GM12878 (cell line): Measurements from ENCODE around the gene TUBD1. TPM values are rescaled to one million over a fixed set of nuclear protein-coding genes. Genes with fewer than 3 reads are reported as not detected.

Experiments used
- BCL3 ChIP-seq: IDR thresholded peaks from 2 replicates; pipeline ENCODE4 v1.6.1; 2011; ENCODE audit warnings: borderline replicate concordance, low read depth, mild to moderate bottlenecking, moderate library complexity, low read length; ENCODE audit not compliant: insufficient read depth, poor library complexity, severe bottlenecking
- BHLHE40 ChIP-seq, 2 experiments: fragments of 450-650 bp in 1 of 2; IDR thresholded peaks; 2 replicates each; pipeline ENCODE4 v1.6.1; 2011 to 2017; ENCODE audit warnings: low read depth in 2 of 2, borderline replicate concordance in 1 of 2, improper control_type of control experiment in 1 of 2, low read length in 1 of 2, mild to moderate bottlenecking in 1 of 2
- BMI1 ChIP-seq: fragments of 450-650 bp; IDR thresholded peaks from 2 replicates; pipeline ENCODE4 v1.6.1; 2016; ENCODE audit warnings: mild to moderate bottlenecking, moderate library complexity, borderline replicate concordance
- CREB1 ChIP-seq: IDR thresholded peaks from 2 replicates; pipeline ENCODE4 v1.6.1; 2012; ENCODE audit warnings: low read depth, mild to moderate bottlenecking, inconsistent platforms
- E2F4 ChIP-seq: IDR thresholded peaks from 2 replicates; pipeline ENCODE4 v1.6.1; 2012; ENCODE audit warnings: low read depth, low read length, improper control_type of control experiment
- E2F8 ChIP-seq: fragments of 450-650 bp; IDR thresholded peaks from 2 replicates; pipeline ENCODE4 v1.6.1; 2018; ENCODE audit warnings: mild to moderate bottlenecking, low read depth, moderate library complexity; ENCODE audit not compliant: partially characterized antibody
- EED ChIP-seq: sonication (generic); IDR thresholded peaks from 2 replicates; pipeline ENCODE4 v1.6.1; 2016; ENCODE audit warnings: antibody characterized with exemption, low read depth
- IKZF2 ChIP-seq, 2 experiments: fragments of 450-650 bp; IDR thresholded peaks; 2 replicates each; pipeline ENCODE4 v1.6.1; 2017; ENCODE audit warnings: mild to moderate bottlenecking in 2 of 2, moderate library complexity in 2 of 2
- IRF4 ChIP-seq: IDR thresholded peaks from 2 replicates; pipeline ENCODE4 v1.6.1; 2011; ENCODE audit warnings: low read depth, low read length
- NBN ChIP-seq: fragments of 450-650 bp; IDR thresholded peaks from 2 replicates; pipeline ENCODE4 v1.6.1; 2016
- PKNOX1 ChIP-seq: fragments of 450-650 bp; IDR thresholded peaks from 2 replicates; pipeline ENCODE4 v1.6.1; 2016; ENCODE audit warnings: mild to moderate bottlenecking
- RELB ChIP-seq: fragments of 450-650 bp; IDR thresholded peaks from 2 replicates; pipeline ENCODE4 v1.6.1; 2017; ENCODE audit warnings: low read depth, mild to moderate bottlenecking, moderate library complexity
- SIN3A ChIP-seq: IDR thresholded peaks from 2 replicates; pipeline ENCODE4 v1.6.1; 2012; ENCODE audit warnings: low read depth, low read length, improper control_type of control experiment
- SMAD1 ChIP-seq: fragments of 450-650 bp; IDR thresholded peaks from 2 replicates; pipeline ENCODE4 v1.6.1; 2018; ENCODE audit warnings: mild to moderate bottlenecking, low read depth; ENCODE audit not compliant: partially characterized antibody
- SPI1 ChIP-seq: IDR thresholded peaks from 2 replicates; pipeline ENCODE4 v1.6.1; 2011; ENCODE audit warnings: low read depth, mild to moderate bottlenecking, low read length, moderate library complexity, borderline replicate concordance; ENCODE audit not compliant: insufficient read depth
- SUPT20H ChIP-seq: IDR thresholded peaks from 2 replicates; pipeline ENCODE4 v1.6.1; 2011; ENCODE audit warnings: low read depth, mild to moderate bottlenecking, low read length, moderate library complexity, borderline replicate concordance; ENCODE audit not compliant: control insufficient read depth
- ZNF24 ChIP-seq: fragments of 450-650 bp; IDR thresholded peaks from 2 replicates; pipeline ENCODE4 v1.6.1; 2017; ENCODE audit warnings: antibody characterized with exemption, mild to moderate bottlenecking
- ZSCAN29 ChIP-seq: fragments of 450-650 bp; IDR thresholded peaks from 2 replicates; pipeline ENCODE4 v1.6.1; 2017; ENCODE audit warnings: mild to moderate bottlenecking, moderate library complexity
- polyA plus RNA-seq, 11 experiments: library from polyadenylated mRNA; depleted of rRNA in 4 of 11; unstranded in 6 of 11; stranded (reverse) in 5 of 11; fragments of >200 nt; fragmentation: Nextera tagmentation in 4 of 11; fragmentation: Illumina TruSeq in 1 of 11; extraction: Ambion mirVana in 4 of 11; extraction: Trizol in 1 of 11; gene quantifications; 1 replicate in 1 of 11; 2 replicates in 10 of 11; pipeline versions ENCODE4 v1.2.1 to v1.2.3, GENCODE V29; 2011 to 2016; ENCODE audit warnings: inconsistent platforms in 2 of 11, missing spikeins in 2 of 11, low read depth in 1 of 11
- total RNA-seq, 4 experiments: library from RNA; depleted of rRNA in 3 of 4; stranded (reverse); fragments of >200 nt in 3 of 4; fragmentation: Illumina TruSeq in 1 of 4; extraction: Trizol in 1 of 4; gene quantifications; 2 replicates each; pipeline versions ENCODE4 v1.2.1 to v1.2.3, GENCODE V29; 2013 to 2021

The TUBD1 gene
- total and polyA plus RNA-seq, 10 of the 15 experiments (the other 5 are each of a cell fraction or from before 2014, with no cell fraction given) = 5.3 to 10.8 (median 8.3) TPM

- TF ChIP-seq E2F4 = no peak
- peak; percentile 99 for TF ChIP-seq BCL3
- peak; percentile 97 for TF ChIP-seq EED
- TF ChIP-seq SIN3A = no peak
- peak; percentile 82 for TF ChIP-seq NBN
- TF ChIP-seq ZSCAN29 = peak; percentile 54; the same call in 1 of the 2 replicates
- peak; percentile 96 for TF ChIP-seq IRF4
- TF ChIP-seq SUPT20H = no peak
- peak; percentile 69 to 76 for TF ChIP-seq BHLHE40 (IDR thresholded peaks at IDR 0.05; ENCODE audit: borderline replicate concordance in 1 of 2, low read depth in 2 of 2, low read length in 1 of 2)
- peak; percentile 98 for TF ChIP-seq IKZF2 (IDR thresholded peaks at IDR 0.05)
- no peak for TF ChIP-seq SPI1
- no peak for TF ChIP-seq E2F8
- TF ChIP-seq PKNOX1 = peak; percentile 83
- peak; percentile 75 for TF ChIP-seq CREB1
- peak; percentile 96 for TF ChIP-seq SMAD1
- TF ChIP-seq BMI1 = peak; percentile 89
- peak; percentile 79 for TF ChIP-seq ZNF24
- peak; percentile 96 for TF ChIP-seq RELB
Measured at GRCh38 chr17:59829217-59830006, 63.3 kb downstream of the TUBD1 start (continued).
